B cell (primary cell): ENCODE data around the gene PTPRN.

Experiments used
- CTCF ChIP-seq: fragments of 200-600 bp; IDR thresholded peaks from one replicate; pipeline ENCODE4 v1.8.0; 2022; ENCODE audit warnings: antibody characterized with exemption, mild to moderate bottlenecking
- EZH2 ChIP-seq: IDR thresholded peaks from 2 replicates; pipeline ENCODE4 v1.6.1; 2012; ENCODE audit warnings: borderline replicate concordance, low read depth, mild to moderate bottlenecking, moderate library complexity, low read length; ENCODE audit not compliant: insufficient read depth, poor library complexity, severe bottlenecking

GRCh38 chr2:219358170-219359075, 49.2 kb upstream of the PTPRN start:
- TF ChIP-seq CTCF (no peak), EZH2 (no peak)
